Kasumi-1 (cell line): Measurements from ENCODE around the gene ATP8A1.
"Not testable (repeated sequence)": the region's sequence is repeated elsewhere in the genome, so short reads cannot be mapped to it uniquely, and the experiment has no call there.

Source experiments
- DNase-seq, 2 experiments: peaks; one replicate each; lab custom pipeline; 2025; lab: John Stamatoyannopoulos, UW

Gene ATP8A1

DNA sequence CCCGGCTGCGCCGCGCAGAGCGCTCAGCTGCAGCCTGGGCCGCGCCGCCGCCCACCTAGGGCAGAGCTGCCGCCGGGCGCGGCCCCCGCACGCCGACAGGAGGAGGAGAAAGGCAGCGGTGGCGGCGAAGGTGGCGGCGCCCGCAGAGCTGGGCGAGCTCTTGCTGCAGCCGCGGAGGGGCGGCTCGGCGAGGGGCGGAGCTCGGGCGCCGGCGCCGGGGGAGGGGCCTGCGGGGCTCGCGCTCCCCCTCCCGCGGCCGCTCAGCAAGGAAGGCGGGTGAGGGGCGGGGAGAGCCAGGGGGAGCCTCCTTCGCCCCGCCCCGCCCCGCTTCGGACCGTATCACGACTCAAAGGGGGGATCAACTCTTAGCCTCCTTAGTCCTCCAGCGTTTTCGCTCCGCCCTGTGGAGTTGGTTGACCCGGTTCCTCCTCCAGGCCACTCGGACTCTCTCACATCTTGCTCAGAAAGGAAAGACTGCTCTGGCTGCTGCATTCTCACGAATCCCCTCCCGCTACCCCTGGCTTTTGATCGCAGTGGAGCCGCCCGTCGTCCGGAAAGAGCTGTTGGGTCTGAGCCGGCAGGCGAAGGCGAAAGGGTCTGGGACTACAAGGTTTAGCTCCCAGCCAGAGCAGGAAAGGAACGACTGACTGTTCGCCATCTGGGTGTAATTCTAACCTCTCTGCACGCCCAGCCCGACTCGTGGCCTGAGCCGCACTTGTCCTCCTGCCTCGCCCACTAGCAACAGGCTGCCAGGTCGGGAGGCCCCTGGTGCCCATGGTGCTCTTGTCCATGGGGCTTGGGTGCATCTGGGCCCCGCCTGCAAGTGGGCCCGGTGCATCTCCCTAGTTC is at the start of gene ATP8A1:
Gene ATP8A1, minus strand, starts transcription at position 162 of the 849 bp plus-strand sequence. CDS start 232 bp downstream, outside the sequence.
- DNase-seq: peak; percentile 88 to 94

DNA sequence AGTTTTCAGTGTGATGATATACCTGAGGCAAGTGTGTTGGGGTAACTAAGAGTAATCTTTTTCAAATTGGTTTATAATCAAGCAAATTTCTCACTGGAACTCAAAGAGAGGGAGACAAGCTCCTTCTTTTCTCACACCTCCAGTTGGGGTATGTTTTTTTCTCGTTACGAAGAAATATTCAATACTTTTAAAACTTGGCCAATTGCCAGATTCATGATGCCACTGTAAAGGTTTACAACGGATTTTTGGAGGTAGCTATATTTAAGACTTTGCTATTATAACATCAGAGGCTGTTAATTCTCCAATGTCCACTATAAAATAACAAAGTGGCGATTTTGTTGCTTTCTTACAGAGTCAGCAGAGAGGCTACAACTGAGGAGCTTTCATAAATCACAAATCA is 49.2 kb upstream of the ATP8A1 start:
- no peak for DNase-seq

DNA sequence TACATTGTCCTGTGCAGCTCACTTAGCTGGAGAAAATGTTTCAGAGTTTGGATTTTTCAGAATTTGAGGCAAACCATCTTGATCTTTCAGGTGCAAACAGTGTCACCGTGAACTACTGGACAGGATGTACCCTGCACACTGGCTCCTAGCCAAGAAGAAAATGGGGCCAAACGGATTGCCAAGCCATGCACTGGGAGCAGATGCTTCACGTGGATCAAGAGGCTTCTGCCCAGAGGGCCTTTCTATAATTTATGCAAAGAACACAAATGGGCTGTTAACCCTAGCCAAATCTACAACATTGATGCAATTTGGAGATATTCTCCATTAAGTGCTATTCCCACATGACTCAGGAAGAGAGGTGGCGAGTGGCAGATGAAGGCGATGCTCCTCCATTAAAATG is 46.9 kb upstream of the ATP8A1 start:
- DNase-seq: no peak

DNA sequence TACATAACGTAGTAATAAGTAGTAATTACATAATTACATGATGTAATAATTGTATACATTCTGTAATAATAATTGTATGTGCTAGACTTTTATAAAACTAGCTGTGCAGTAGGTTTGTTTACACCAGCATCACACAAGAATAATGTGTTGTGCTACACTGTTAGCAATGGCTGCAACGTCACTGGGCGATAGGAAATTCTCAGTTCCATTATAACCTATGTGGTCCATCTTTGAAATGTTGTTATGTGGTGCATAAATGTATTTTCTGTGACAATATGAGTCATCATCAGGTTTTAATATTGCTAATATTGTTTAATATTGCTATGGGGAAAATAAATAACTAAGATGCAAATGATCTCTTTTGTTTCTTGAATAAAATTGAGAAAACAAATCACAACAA is 46.0 kb upstream of the ATP8A1 start:
- no peak for DNase-seq

DNA sequence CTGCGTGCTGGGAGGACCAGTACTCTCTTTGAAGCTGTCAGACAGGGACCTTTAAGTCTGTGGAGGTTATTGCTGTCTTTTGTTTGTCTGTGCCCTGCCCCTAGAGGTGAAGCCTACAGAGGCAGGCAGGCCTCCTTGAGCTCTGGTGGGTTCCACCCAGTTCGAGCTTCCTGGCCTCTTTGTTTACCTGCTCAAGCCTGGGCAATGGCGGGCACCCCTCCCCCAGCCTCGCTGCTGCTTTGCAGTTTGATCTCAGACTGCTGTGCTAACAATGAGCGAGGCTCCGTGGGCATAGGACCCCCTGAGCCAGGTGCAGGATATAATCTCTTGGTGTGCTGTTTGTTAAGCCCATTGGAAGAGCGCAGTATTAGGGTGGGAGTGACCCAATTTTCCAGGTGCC is 44.9 kb upstream of the ATP8A1 start:
- DNase-seq: not testable (repeated sequence)

DNA sequence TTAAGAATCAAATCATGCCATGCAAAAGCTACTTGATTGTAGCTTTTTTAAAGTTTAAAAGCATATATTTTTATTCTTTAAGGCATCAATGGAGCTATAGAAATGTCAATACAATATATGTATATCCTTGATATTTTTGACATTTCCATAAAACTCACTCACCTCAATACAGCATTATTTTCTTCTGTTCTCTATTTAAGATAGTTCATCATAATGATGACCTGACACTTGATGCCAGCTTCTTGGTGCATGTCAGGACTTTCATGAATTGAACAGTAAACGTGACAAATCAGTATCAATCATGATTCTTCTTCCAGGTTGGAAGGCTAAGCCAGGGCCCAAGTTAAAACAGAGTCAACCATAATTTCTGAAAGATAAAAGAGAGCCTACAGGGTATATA is 33.6 kb upstream of the ATP8A1 start:
- no peak for DNase-seq

DNA sequence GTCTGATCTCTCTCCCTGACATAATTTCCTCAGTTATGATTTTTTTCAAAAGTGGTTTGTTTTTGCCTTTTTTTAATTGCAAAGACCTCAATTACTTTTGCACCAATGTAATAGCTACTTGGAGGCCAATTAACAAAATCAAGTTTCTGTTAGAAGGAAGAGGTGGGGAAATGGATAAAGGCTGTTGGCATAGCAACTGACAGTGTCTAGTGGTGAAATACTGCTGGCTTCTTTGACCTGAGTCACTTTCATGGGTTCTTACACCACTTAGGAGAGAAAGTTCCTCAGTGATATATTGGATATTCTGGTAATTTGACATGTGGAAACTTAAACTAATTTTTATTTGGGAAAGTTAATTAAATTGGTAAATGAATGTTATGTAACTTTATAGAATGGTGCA is 26.5 kb upstream of the ATP8A1 start:
- no peak for DNase-seq

DNA sequence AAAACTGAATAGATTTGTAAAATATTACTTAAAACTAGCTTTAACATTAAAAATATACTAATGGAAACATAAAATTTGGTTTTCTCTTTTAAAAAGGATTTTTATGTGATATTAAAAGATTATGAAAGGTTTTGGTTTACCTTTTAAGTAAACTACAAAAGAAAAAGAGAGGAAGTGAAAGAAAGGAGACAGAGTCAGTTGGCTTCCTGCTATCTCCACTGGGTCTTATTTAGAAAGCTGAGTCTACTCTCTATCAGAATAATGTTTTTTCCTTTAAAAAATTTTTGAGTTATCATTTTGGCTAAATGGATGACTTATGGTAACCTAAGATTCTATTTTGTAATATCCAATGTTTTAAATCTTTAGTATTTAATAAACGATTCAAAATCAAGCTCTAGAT is 21.6 kb upstream of the ATP8A1 start:
- DNase-seq: no peak

DNA sequence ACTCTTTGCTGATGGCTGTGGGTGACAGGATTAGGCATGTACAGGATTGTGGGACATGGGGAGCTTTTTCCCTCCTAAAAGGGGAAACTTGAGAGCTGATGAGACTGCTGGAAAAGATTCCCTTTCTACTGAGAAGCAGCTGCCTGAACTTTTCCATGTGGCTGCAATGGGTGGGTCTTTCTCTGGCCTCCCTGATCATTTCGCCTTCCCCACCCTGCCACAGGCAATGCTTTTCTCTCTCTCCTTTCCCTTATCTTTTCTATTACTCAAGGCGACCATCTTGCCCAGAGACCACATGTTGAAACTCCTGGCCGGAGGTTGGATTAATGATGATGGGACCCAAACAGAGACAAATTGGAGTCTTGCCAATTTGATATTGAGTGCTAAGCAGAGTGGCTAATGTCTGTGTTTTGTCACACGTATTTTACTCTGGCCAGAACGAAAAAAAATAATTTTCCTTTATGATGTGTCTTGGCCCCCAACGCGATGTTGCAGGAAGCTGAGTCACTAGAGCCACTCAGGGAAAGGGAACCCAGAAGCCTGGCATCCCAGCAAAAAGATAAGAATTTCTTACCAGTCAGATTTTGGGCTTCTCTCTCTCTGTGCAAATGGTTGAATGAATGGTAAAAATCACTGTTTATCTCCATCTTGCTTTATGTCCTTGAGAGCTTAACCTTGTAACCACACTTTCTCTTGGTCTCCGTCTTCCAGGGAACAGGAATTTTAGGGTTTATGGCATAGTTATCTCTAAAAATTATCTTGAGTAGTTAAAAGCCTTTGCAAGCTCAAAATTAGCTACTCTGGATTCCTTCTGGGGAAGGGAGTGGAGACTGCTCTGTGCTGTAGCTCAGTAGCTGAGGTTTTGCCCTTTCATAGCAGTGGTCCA is 19.4 kb upstream of the ATP8A1 start:
- DNase-seq: no peak

DNA sequence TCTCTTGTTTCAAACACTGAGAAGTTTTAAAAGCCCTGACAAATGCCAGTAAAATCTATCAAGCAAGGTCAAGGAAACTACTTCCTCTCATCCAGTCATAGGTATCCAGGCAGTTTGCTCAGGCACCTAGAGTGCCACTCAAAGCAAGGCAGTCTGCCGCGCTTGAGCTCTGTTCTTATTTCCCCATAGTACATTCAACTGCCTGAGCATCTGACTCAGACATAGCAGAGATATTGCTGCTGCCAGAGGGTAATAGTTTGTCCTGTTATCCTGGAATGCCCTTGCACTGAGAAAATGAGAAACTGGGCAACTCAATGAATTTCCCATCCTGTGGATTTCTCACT is 16.1 kb upstream of the ATP8A1 start:
- peak; percentile 12 to 18 for DNase-seq

DNA sequence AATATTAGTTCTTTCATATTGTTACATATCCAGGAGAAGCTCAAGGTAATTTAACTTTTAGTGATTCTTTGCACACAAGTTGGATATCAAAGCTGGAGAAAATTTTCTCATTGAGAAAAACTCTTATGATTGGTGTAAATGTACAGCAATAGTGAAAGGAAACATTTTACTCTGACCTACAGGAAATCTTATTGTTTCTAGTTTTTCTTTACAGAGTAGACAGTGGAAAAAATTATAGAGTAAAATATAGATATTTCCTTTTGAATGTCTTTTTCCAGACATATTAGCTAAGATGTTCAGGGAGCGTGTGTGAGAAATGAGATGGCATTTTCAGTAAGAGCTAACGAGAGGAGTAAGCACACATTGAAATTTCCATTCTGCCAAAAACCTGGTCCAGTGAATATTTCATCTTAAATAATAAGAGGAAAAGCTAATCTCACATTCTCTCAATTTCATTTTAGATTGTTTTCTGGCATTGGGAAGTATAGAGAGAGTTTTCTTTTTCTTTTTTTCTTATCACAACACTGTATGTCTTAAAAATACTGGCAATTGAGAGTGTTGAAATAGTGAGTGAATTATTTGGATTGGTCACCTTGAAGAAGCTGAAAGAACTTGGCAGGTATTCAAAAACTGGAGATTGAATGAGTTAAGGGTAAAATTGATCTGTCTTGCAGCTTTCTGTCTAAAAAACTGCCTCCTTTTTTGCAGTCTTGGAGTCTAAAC is 15.6 kb upstream of the ATP8A1 start:
- no peak for DNase-seq

DNA sequence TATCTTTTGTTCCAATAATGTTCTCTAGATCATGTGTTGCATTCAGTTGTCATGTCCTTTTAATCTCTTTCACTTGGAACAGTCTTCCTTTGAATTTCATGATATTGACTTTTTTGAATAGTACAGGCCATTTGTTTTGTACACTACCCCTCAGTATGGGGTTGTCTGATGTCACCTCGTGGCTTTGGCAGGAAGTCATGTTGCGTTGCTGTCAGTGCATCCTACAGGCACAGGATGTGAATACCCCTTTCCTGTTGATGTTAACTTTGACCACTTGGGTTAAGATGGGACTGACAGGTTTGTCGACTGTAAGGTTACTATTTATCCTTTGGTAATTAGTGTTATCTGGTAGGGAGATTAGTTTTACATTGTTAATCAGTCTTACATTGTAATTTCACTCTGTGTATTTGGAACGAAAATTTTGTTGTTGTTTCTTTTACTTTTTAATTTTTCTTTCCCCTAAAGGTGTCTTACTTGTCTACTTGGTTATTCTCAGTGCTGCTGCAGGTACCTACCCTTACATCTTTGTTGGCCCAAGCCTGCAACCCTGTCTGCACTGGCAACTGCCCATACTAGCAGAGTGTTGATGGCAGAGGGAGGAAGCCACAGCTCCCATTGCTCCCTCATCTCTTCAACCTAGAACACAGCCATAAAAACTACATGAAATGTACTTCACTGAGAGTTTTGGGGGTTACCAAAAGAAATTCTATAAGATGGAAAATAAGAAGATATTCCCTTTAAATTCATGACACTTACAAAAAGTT is 14.7 kb upstream of the ATP8A1 start:
- peak; percentile 41 to 46 for DNase-seq

DNA sequence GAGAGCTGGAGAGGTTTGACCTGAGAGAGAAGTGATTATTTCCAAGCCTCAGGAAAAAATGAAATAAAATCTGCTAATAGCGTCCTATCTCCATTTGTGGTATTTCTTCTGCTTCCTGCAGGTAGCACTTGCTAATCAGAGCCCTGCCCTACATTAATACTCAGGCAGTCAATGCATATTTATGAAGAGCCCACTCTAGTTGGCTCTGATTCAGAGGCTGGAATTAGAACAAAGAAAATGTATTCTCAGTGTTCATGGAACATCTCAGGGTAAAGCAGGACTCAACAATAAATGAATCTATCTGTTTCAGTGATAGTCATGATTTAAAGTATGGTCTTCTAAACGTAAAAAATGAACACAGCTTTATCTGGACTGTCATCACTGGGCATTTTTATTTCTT is 1.4 kb upstream of the ATP8A1 start:
- DNase-seq: no peak

DNA sequence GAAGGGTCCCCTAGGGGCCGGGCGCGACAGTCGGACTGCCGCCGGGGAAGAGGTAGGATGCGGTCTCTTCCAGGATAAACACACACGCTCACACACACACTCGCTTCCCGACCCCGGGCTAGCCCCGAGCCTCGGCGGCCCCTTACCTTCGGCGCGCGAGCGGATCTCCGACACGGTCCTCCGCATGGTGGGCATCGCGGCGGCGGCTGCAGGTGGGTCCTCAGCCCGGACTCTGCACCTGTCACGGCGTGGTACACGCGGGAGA is 294 bp downstream of the ATP8A1 start:
- no peak for DNase-seq

DNA sequence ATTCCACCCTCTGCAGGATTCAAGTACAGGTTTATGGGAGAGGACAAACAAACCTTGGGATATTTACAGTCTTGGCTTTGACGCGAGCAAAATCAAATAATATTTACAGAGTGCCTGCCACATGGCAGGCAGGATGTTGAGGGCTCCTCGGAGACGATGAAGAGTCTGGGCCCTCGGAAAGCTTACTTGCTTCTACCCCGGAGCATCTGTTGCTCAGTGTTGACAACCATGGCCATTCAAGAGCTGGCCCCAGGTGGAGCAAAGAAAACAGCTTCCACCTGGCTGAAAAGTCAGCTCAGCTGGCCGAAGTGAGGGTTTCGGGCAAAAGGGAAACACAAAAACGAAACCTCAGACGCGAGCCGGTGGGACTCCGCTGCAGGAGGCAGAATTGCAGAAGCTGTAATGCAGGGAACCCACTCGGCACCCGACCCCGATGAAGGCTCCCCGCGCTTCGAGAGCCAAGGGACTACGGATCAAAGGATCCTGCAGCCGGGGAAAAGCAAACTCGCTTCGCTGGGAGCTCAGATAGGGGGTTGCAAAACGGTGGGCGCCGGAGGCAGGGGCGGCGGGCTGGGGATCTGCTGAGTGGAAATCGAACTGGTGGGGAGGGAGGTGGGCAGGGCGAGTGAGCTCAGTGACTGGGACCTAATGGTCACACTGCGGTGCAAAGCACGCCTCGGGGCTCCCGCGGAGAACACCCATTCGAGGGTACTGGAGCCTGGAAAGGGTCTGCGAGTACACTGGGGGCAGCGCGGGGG is 805 bp downstream of the ATP8A1 start:
- peak; percentile 57 to 72 for DNase-seq

DNA sequence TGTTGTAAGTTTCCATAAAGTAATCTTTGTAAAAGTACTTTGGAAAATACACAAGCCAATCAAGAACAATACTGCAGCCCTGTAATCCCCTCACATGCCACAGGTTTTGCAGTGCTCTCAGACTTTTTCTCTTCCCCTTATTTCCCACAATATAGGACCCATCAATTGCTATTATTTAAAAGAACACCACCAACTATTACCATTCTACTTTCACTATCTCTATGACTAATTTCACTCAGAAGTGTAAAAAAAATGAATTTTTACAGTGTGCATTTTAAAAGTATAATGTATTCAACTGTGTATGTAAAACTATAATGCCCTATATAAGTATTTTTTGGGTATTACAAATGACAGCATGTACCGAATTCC is 1.7 kb downstream of the ATP8A1 start:
- DNase-seq: peak; percentile 50 to 64

DNA sequence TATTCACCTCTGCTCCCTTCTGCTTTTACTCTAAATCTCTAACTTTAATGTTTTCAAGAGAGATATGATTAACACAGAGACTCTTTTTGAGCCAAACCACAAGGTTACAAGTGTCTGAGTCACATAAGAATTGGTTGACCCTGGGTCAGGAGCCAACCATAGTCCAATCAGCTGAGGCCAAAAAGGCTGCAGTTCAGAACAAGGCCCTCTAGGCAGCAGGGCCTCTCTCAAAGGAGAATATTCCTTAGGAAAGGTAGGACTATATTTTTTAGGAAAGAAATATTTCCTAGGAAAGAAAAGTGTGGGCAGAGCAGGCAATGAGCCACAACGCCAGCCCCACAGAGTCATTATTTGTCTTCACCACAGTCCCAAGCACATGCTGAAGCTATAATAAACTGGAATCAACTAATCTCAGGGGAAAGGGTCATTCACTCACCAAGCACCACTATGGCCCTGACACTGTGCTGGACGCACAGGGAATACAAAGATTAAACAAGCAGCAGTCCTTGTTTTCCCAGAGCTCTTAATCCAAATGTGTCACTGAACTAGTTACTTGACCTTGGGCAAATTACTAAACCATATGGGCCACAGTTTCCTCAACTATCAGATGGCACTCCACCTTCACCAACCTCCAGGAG is 2.2 kb downstream of the ATP8A1 start:
- DNase-seq: peak; percentile 40 to 41

DNA sequence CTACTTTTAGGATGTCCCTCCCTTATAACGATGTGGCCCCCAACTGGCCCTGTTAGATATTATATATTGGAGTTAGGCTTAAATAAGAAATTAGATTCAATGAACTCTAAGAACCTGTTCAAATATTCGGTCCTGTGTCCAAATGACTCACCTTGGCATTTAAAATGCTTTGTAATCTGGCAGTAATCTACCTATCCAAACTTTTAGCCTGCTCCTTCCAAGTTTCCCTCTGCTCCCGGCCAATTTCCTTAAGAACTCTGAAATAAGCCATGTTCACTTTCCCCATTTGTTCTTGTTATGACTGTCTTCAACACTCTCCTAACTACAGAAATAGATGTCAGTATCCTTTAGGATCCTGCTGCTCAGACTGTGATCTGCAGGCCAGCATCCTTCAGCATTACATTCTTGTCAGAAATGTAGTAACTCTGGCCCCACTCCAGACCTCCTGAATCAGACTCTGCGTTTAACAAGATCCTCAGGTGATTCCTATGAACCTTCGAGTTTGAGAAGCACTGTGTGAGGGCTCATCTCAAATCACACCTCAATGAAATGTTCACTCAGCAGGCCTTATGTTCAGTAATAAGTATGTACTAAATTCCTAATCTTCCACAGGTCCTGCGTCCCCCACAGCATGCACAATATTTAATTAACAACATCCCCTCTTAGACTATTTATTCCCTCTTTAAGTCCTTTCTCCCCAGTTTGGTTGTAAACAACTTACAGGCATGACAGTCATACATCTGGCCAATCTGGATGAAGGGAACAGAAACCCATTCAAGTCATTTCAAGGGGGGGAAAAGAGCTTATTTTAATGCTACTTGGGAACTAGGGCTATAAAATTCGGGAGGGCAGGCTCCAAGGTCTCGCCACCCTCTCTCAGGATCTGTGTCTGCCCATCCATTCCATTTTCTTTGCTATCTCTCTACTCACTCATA is 3.0 kb downstream of the ATP8A1 start:
- no peak for DNase-seq

DNA sequence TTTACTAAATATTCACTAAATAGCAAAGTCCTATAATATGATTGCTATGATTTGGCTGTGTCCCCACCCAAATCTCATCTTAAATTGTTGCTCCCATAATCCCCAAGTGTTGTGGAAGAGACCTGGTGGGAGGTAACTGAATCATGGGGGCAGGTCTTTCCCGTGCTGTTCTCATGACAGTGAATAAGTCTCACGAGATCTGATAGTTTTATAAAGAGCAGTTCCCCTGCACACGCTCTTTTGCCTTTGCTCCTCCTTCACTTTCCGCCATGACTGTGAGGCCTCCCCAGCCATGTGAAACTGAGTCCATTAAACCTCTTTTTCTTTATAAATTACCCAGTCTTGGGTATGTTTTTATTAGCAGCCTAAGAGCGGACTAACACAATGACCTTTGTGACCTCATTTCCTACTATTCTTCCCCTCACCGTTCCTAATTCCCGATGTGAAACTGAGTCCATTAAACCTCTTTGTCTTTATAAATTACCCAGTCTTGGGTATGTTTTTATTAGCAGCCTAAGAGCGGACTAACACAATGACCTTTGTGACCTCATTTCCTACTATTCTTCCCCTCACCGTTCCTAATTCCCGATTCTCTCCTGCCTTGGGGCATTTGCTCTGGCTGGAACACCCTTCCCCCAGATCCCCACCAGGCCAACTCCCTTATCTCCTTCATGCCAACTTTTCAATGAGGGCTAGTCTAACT is 4.2 kb downstream of the ATP8A1 start:
- DNase-seq: not testable (repeated sequence)
